SK-N-MC (cell line): ENCODE results near the gene MYCBPAP.

ENCODE experiments used
- EZH2 ChIP-seq: fragments of 200-600 bp; sonication (generic); IDR thresholded peaks from one replicate; pipeline ENCODE4 v1.6.1; 2017; ENCODE audit warnings: antibody characterized with exemption
- POLR2AphosphoS5 ChIP-seq: IDR thresholded peaks from 2 replicates; pipeline ENCODE4 v1.6.1; 2012; ENCODE audit warnings: mild to moderate bottlenecking, low read depth, low read length, borderline replicate concordance

GRCh38 chr17:50518384-50519023 lies 10.3 kb downstream of the MYCBPAP start:
- TF ChIP-seq POLR2AphosphoS5 (no peak), EZH2 (no peak)
